Activated CD8-positive, alpha-beta memory T cell treated with anti-CD3 and anti-CD28 coated beads for 24 hours (primary cell): ENCODE measurements around the gene ERBB4.
"Not testable (repeated sequence)": the region's sequence is repeated elsewhere in the genome, so short reads cannot be mapped to it uniquely, and the experiment has no call there.

Experiments
- DNase-seq: peaks from one replicate; pipeline ENCODE4 v3.0.0-alpha.2; 2020

The ERBB4 gene

GRCh38 chr2:212034841-212035585, 503.6 kb downstream of the ERBB4 start:
- DNase-seq = no peak

- DNase-seq = no peak
These were observed 504.7 kb downstream of the ERBB4 start for GRCh38 chr2:212033888-212034287.

- DNase-seq = no peak
These were observed 505.9 kb downstream of the ERBB4 start for GRCh38 chr2:212032536-212033219.

GRCh38 chr2:212032032-212032431, 506.6 kb downstream of the ERBB4 start:
- no peak for DNase-seq

GRCh38 chr2:212030709-212031108, 507.9 kb downstream of the ERBB4 start:
- DNase-seq = no peak

GRCh38 chr2:212028798-212029394, 509.7 kb downstream of the ERBB4 start:
- no peak for DNase-seq

- no peak for DNase-seq
These were observed 510.6 kb downstream of the ERBB4 start for GRCh38 chr2:212027681-212028628.

- no peak for DNase-seq
These were observed 514.6 kb downstream of the ERBB4 start for GRCh38 chr2:212024040-212024439.

GRCh38 chr2:212022966-212023365, 515.6 kb downstream of the ERBB4 start:
- no peak for DNase-seq

GRCh38 chr2:212021947-212022346, 516.7 kb downstream of the ERBB4 start:
- no peak for DNase-seq

- DNase-seq = no peak
These were observed 523.0 kb downstream of the ERBB4 start for GRCh38 chr2:212015588-212015987.

GRCh38 chr2:212013626-212014025, 525.0 kb downstream of the ERBB4 start:
- DNase-seq = no peak

- DNase-seq = not testable (repeated sequence)
These were observed 528.3 kb downstream of the ERBB4 start for GRCh38 chr2:212010305-212010704.

GRCh38 chr2:212007972-212008371, 530.6 kb downstream of the ERBB4 start:
- DNase-seq = no peak

- DNase-seq = no peak
These were observed 533.4 kb downstream of the ERBB4 start for GRCh38 chr2:212005085-212005671.

GRCh38 chr2:212001325-212001724, 537.3 kb downstream of the ERBB4 start:
- no peak for DNase-seq

GRCh38 chr2:211996857-211997256, 541.7 kb downstream of the ERBB4 start:
- DNase-seq = no peak

GRCh38 chr2:211994806-211995205, 543.8 kb downstream of the ERBB4 start:
- DNase-seq = no peak

GRCh38 chr2:211990335-211990734, 548.3 kb downstream of the ERBB4 start:
- no peak for DNase-seq

- no peak for DNase-seq
These were observed 552.3 kb downstream of the ERBB4 start for GRCh38 chr2:211986313-211986712.

GRCh38 chr2:211985393-211985792, 553.2 kb downstream of the ERBB4 start:
- DNase-seq = no peak

GRCh38 chr2:211982162-211982561, 556.4 kb downstream of the ERBB4 start:
- no peak for DNase-seq

GRCh38 chr2:211981451-211981850, 557.2 kb downstream of the ERBB4 start:
- DNase-seq = no peak
